Colon (tissue), 2 donors: ENCODE measurements around the gene RADIL.
A peak's percentile ranks its signal among the peaks of the same experiment; 100 is the strongest.

Experiments used
- FAIRE-seq: peaks from 2 replicates; lab custom pipeline; 2012; peaks lifted over from hg19 to GRCh38; lab: Jason Lieb, UNC
- donor health status: control.
- donor health status: control.

RADIL gene

DNA sequence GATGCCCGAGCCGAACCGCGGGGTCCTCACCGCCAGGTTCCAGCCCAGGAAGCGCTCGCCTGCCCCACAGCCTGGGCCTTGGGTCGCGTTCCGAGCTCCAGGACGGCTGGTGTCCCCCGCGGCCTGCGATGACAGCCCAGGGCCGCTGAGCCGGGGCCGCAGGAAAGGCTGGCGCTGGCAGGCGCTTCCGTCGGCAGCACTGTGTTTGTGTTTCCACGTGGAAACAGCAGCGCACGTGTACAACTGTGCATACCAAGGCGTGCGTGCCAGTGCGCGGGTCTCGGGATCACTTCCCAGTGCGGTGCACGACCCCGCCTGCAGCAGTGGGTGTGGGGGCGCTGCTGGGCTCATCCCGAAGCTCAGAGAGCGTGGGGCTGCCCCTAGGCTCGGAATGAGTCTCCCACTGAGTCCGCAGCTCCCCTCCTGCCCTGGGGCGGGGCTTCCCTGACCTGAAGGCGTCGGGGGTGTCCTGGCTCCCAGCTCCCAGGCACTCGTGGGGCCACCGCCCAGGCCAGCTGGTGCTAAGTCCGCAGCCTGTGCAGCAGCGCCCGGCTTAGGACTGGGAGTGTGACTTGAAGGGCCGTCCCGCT lies 90.9 kb downstream of the RADIL start:
- no peak for FAIRE-seq

DNA sequence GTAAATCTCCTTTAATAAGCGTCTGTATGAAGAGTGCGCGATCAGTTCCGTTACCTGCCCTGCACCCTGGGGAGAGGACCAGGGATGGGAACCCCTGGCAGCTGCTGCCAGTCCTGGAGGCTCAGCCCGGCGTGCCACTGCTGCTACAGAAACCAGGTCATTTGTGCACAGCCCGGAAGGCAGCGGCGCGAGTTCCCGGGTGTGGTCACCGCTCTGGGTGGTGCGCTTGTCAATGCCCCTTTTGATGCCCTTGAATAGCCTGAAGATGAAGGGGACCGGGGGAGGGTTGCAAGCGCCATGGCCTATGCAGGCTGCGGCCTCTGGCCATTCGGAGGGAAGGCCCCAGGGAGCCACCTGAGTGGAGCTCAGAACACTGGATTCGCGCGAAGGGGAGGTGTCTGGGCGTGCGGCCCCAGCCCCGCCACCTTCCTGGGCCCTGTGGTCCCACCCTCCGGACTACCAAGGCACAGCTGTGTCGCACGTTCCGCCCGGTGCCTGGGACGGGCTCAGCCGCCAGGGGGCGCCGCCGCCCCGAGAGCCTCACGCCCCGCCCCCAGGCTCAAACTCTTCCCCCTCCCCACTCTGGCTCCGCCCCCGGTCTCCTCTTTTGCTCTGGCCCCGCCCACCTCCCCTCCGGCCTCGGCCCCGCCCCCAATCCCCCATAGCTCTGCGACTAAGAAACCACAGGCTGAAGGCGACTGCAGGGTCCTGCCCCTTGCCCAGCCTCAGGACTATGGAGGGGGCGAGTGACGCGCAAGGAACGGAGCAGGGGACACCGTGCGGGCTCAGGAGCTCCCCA lies 91.6 kb downstream of the RADIL start:
- FAIRE-seq = no peak

DNA sequence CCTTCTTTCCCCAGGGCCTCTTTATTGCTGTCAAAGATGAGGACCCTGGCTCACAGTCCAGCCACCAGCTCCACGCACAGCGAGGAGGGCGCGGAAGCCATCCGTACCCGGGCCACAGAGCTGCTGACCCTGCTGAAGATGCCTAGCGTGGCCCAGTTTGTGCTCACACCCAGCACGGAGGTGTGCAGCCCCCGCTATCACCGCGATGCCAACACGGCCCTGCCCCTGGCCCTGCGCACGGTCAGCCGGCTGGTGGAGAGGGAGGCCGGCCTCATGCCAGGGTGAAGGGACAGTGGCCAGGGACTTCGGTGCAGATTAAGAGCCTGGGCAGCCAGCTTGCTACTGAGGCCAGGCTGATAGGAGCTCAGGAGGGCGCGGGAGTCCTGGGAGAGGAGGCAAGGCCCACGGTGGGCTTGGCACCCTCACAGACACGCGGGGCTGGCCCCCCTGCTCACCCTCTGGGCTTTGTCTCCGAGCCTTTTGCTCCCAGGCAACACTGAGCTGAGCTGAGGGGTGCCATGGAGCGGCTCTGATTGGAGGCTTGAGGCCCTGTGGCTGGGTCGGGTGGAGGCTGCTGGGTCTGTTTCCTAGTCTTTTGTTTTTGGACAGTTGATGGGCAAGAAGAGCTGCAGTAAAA lies 92.3 kb downstream of the RADIL start:
- no peak for FAIRE-seq

DNA sequence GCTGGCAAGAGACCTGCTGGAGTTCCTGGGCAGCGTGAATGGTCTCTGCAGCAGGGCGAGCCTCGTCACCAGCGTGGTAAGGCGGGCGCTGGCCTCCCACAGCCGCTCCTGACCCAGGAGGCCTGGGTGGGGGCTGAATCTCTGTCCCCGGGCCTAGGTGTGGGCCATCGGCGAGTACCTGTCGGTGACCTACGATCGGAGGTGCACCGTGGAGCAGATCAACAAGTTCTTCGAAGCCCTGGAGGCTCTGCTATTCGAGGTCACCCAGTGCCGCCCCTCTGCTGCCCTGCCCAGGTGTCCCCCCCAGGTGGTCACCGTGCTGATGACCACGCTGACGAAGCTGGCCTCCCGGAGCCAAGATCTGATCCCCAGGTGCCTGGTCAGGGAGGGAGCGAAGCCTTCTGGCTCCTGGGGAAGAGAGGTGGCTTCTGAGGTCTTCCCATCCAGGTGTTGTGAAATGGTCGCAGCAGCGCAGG lies 93.0 kb downstream of the RADIL start:
- no peak for FAIRE-seq

DNA sequence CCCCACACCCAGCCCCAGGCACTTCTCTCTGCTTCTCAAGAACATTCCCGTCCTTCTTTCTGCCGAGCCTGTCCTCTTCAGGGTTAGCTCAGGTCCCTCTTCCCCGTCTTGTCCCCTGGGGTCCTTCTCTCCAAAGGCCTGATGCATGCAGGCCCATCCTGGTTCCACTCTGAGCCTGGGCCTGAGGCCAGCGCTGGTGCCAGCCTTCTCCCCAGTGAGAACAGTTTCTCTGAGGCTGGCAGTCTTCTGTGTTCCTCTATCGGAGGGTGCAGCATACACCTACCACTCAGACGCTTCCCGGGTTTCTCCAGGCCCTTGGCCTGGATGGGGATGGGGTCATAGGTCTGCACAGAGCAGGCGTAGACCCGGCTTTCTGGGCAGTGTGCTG lies 93.4 kb downstream of the RADIL start:
- FAIRE-seq = no peak

DNA sequence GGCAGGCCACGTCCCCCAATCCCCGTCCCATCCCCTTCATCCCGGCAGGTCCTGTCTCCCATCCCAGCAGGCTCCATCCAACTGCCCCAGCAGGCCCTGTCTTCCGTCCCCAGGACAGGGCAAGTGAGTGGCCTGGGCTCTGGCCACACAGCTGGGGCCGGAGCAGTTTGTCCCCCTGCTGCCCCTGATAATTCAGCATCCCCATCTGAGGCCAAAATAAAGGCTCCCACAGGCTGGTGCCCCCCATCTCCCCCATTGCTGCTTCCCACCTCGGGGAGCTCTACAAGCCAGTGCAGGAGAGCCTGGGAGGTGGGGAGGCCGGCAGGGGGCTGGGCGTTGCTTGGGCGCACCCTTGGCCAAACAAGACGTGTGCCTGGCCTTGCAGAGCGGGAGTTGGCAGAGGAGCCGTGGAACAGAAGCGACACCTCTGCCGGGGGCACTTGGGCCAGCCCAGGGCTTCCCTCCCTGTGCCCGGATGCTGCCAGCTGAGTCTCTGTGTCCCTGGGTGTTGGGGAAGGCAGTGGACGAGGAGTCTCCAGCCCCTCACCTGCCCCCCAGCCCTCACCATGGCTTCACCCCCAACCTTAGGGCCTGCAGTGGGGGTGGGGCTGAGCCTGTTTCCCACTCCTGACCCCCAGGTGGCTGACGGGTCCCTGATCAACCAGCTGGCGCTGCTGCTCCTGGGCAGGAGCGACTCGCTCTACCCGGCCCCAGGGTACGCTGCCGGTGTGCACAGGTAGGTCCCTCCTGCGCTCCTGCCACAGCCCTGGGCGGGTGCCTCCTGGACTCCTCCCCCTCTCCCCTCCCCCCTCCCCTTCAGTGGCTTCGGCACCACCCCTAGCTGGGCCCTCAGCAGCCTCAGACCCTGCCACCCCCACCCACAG lies 94.1 kb downstream of the RADIL start:
- no peak for FAIRE-seq

DNA sequence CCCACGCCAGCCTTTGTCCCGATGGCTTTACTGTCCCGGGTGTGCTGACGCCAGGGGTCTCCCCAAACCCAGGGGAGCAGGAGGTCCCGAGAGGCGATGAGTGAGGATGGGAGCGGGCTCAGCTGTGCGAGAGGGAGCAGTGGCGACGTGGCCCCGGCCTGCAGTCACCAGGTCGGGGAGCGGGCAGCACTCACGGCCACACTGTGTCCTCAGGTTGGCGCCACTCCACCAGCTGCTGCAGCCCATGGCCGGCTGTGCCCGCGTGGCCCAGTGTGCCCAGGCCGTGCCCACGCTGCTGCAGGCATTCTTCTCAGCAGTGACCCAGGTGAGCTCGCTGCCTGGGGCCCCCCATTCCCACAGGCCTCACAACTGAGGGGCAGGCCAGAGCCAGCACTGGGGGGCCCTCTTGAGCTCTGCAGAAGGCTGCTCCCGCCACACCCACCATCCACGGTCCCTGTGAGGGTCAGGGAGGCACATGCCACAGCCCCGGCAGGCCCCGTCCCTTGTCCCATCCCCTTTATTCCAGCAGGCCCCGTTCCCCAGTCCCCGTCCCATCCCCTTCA lies 94.8 kb downstream of the RADIL start:
- FAIRE-seq = no peak

DNA sequence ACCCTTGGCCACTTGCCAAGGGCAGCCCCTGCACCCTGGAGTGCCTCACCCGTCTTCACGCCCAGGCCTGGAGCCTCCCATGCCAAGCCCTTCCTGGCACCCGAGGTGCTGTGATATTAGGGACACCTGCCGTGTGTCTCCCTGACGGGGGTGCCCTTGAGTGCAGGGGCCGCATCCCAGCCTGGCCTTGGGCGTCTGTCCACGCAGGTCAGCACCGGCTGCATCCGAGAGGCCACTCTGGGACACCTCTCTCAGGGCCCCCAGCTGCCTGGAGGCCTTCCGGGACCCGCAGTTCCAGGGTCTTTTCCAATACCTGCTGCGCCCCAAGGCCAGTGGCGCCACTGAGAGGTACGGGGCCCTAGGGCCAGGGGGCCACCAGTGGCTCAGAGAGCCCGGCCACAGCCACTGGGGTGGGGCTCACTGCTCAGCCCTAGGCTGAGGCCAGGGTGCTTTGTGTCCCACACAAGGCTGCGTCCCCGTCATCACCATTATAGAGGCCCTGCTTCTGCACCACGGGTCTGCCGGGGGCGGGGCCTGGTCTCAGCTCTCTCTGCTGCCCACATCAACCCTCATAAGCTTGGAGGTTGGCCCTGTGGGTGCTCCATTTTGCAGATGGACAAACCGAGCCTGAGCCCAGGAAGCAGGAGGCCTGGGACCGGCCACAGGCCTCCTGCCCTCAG lies 95.4 kb downstream of the RADIL start:
- no peak for FAIRE-seq

DNA sequence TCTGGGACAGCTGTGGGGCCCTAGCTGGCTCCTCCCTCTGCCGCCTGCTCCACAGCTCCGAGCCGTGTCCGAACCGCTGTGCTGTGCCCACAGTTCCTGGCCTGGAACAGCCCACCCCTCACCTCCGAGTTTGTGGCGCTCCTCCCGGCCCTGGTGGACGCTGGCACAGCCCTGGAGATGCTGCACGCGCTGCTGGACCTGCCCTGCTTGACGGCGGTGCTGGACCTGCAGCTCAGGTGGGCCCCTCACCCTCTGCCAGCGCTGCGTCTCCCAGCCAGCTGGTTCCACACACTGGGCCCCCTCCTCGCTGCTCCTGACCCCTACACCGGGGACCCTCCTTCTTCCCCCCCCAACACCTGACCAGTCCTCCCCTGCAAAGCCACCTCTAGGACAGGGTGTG lies 96.0 kb downstream of the RADIL start:
- no peak for FAIRE-seq

DNA sequence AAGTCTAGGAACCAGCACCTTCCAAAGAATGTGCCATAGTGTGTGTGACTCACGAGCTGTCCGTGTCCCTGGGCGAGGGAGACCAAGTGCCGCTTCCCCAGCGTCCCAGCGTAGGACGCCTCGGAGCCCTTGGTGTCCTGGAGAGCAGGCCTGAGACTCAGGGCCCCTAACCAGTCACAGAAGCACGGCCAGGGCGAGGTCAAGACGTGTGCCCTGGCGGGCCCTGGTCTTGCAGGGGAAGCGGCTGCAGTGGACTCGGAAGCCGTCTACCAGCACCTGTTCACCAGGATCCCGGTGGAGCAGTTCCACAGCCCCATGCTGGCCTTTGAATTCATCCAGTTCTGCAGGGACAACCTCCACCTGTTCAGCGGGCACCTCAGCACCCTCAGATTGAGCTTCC lies 97.5 kb downstream of the RADIL start:
- no peak for FAIRE-seq

DNA sequence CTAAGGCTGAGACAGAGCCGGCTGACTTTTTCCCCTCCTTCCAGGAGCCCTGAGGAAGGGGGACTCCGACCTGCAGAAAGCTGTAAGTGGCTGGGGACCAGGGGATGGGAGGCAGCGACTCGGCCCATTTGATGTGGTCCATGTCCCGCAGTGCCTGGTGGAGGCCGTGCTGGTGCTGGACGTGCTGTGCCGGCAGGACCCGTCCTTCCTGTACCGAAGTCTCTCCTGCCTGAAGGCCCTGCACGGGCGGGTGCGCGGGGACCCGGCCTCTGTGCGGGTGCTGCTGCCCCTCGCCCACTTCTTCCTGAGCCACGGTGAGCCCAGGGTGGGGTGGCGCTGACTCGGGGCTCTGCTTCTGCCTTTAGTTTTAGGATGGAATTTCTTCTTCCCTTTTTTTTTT lies 98.1 kb downstream of the RADIL start:
- no peak for FAIRE-seq

DNA sequence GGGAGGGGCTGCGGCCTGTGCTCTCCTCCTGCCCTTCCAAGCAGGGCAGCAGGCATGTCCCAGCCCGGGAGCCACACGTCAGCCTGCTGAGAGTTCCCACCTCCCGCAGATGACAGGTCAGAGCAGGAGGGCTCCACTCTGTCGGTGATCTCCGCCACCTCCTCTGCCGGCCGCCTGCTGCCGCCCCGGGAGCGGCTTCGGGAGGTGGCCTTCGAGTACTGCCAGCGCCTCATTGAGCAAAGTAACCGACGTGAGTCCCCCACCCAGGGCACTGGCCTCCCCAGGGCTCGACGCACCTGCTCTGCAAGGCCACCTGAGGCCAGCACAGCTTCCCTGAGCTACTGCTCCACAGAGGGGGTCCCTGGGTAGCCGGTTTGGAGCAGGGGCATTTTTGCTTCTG lies 98.7 kb downstream of the RADIL start:
- FAIRE-seq = no peak

DNA sequence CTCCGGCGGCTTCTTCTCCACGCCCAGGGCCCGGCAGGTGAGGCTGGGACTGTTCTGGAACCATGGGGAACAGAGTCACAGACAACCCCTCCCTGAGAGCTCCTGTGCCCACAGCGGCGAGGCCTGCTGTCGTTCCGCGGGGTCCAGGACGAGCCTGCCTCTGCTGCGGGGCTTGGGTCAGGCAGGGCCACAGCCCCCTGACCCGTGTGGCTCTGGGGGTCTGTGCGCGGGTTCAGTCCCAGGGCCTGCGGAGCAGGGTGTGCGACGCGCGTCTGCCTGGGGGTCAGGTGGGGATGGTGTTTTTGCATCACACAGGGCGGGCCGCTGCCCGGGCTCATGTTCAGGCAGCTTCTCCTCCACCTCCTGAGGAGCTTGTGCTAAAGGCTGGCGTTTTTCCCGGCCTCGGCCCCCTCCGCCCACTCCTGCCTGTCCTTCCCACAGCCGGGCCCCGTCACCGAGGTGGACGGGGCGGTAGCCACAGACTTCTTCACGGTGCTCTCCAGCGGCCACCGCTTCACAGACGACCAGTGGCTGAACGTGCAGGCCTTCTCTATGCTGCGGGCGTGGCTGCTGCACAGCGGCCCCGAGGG lies 99.7 kb downstream of the RADIL start:
- no peak for FAIRE-seq

DNA sequence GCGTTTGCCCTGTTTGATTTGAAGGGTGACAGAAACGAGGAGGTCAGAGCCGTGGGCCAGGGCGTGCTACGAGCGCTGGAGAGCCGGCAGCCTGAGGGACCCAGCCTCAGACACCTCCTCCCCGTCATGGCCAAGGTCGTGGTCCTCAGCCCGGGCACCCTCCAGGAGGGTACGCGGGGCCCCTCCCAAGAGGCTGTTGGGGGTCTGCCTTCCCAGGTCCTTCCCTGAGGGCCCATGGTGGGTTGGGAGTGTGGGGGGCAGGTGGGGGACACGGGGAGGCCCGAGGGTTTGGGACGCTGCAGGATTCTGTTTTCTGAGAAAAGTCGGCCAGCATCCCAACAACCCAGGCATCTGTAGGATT lies 100.2 kb downstream of the RADIL start:
- FAIRE-seq = no peak

DNA sequence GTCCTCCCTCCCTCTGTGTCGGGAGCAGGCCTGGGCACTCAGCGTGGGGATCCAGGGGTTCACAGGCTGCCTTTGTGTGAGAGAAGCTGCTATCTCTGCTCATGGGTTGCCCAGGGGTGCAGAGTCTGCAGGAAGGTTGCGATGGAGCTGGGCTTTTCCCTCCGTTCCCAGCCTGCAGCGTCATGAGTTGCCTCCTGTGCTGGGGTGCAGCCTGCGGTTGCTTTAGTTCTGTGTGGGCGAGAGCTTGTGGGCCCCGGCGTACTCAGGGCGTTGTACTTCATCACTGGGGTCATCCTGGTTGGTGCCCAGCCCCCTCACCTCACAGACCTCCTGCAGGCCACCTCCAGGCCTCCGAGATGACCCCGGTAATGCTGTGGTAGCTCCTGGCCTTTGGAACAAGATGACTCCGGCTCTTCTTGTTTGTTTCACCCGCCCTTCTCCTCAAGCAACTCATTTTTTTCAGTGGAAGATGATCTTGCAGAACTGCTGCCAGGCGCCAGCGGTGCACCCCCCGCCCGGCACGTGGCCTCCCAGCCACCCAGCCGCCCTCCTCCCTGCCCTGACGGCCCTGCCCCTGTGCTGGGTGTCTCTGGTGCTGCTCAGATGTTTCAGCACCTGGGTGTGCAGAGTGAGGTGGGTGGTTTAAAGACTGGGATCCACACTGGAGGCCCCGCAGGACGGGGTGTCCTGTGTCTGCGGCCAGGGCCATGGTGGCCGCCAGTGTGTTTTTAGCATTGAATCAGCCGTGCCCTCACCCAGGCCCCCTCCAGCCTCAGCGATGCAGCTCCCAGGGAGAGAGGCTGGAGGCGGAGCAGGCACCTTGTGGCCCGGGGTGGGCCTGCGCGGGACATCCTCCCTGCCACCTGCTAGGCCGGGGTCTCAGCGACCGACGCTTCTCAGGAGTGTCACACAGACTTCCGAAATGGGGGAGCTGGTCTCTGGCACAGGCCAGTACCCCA lies 100.9 kb downstream of the RADIL start:
- FAIRE-seq = no peak

DNA sequence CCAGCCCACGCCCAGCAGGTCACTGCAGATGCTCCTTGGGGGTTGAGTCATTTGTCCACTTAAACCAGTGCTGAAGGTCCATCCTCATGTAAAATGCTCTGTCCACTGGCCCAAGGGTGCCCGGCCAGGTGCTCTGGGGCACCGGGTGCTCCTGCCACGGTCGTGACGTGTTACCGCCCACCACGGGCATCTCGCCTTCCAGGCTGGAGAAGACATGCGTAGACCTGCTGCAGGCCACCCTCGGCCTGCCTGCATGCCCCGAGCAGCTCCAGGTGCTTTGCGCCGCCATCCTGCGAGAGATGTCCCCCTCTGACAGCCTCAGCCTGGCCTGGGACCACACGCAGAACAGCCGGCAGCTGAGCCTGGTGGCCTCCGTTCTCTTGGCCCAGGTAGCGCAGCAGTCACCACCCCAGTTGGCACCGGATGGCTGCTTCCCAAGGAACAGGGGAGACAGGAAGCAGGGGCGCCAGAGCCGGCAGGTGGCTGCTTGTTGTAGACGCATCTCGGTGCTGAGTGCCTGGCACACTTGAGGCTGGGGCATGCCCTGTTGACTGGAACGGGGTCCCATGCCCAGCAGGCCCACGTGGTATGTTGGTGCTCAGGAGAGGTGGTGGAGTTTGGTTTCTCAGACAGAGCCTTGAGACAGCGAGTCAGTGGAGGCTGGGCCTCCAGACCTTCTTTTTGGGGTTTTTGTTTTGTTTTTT lies 102.0 kb downstream of the RADIL start:
- FAIRE-seq = no peak

DNA sequence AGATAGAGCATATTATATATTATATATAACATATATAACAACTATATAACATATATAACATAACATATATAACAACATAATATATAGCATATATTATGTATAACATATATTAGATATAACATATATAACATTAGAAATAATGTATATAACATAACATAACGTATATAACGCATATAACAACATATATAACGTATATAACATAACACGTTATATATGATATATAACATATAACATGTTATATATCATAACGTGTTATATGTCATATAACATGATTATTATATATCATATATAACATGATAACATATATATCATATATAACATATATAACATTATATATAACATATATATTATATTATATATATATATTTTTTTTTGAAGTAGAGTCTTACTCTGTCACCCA lies 104.4 kb downstream of the RADIL start:
- peak; percentile 98 for FAIRE-seq

DNA sequence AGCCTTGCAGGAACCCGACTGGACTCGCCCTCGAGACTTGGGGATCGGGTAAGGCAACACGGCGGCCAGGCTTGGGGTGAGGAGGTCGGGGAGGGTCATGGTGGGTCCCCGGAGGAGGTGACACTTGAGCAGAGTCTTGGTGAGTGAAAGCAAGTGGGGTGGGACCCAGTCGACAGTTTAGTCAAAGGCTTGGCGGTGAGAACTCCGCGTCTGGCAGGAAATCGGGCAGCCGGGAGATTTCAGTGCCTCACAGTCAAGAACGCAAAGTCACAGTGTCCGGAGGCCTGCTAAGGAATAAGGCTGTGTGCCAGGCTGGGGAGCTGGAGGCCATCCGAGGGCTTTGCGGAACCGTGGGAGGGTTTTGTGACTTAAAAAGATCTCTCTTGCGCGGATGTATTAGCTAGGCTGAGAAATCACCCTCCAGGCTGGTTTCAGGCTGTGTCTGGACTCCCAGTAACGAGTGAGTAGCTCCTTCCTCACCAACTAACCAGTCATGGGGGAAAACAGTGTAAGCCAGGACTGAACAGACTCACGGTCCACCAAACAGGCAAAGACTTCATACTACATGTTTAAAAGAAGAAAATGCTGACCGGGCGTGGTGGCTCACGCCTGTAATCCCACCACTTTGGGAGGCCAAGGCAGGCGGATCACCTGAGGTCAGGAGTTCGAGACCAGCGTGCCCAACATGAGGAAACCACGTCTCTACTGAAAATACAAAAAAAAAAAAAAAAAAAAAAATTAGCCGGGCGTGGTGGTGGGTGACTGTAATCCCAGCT lies 107.5 kb downstream of the RADIL start:
- no peak for FAIRE-seq
